ENCODE results near the gene SEC11A.

Gene SEC11A

GRCh38 chr15:84634228-84634837, 81.6 kb downstream of the SEC11A start:
- no peak for DNase-seq

GRCh38 chr15:84633311-84634227, 82.4 kb downstream of the SEC11A start:
- peak; percentile 65 for DNase-seq

GRCh38 chr15:84631706-84632272, 84.2 kb downstream of the SEC11A start:
- peak; percentile 14 for DNase-seq

- no peak for DNase-seq
These were observed 86.9 kb downstream of the SEC11A start for GRCh38 chr15:84629033-84629432.

- DNase-seq, result no peak
These were observed 90.8 kb downstream of the SEC11A start for GRCh38 chr15:84625123-84625522.

GRCh38 chr15:84624359-84624758, 91.6 kb downstream of the SEC11A start:
- no peak for DNase-seq

- no peak for DNase-seq
These were observed 94.5 kb downstream of the SEC11A start for GRCh38 chr15:84621358-84621979.

- DNase-seq, result no peak
These were observed 95.3 kb downstream of the SEC11A start for GRCh38 chr15:84620626-84621025.
